GM18519 (cell line): ENCODE measurements around the gene ZDHHC12.
A peak's percentile ranks its signal among the peaks of the same experiment; 100 is the strongest.

Experiments used
- ATAC-seq: cut with Tn5 transposase; IDR thresholded peaks from one replicate; pipeline ENCODE4 v1.9.1; 2021; ENCODE audit warnings: mild to moderate bottlenecking, moderate library complexity; ENCODE audit not compliant: unreplicated experiment, low FRiP score

Gene ZDHHC12

GRCh38 chr9:128723866-128724743, at the start of gene ZDHHC12:
Gene ZDHHC12, minus strand, starts transcription at chr9:128724127. Its CDS starts 34 bp downstream, at chr9:128724093.
- ATAC-seq = peak; percentile 81

- no peak for ATAC-seq
Measured at GRCh38 chr9:128773049-128773448, 49.1 kb upstream of the ZDHHC12 start.

DNA sequence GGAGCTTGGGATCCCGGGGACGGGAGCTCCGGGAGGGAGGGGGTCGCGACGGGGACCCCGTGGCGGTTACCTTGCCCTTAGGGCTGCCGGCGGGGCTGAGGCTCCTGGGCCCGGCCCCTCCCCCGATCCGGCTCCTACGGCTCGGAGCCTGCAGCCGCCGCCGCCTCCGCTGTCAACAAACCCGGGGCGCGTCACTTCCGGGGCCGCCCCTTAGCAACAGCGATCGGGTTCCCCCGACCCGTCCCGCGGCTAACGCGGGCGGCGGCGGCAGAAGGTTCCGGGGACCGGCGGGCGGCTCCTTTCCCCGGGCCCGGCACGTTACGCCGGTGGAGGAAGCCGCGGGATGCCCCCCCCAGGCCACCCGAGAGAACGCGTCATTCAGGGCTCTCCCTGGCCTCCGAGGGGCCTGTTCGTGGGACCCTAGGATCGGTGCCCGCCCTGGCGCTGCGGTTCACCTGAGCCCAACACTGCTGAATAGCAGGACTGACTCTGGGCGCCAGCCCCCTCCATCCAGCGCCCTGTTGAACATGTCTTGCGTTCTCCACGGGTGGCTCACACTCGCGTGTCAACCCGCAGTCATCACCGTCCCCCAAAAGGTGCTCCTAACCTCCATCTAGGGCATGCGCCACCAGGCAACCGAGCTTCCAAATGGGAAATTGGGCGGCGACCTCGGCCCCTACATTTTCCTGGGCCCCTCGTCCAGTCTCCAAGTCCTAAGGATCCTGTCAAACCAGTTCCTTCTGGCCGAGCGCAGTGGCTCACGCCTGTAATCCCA, 48.0 kb upstream of the ZDHHC12 start, which contains the start of gene ZER1:
ZER1 (minus strand) TSS at position 183 of the 775 bp plus-strand sequence. CDS start 16,362 bp downstream, outside the sequence.
- ATAC-seq = peak; percentile 62

- ATAC-seq = peak; percentile 13
Measured at GRCh38 chr9:128771094-128771721, 47.3 kb upstream of the ZDHHC12 start.

DNA sequence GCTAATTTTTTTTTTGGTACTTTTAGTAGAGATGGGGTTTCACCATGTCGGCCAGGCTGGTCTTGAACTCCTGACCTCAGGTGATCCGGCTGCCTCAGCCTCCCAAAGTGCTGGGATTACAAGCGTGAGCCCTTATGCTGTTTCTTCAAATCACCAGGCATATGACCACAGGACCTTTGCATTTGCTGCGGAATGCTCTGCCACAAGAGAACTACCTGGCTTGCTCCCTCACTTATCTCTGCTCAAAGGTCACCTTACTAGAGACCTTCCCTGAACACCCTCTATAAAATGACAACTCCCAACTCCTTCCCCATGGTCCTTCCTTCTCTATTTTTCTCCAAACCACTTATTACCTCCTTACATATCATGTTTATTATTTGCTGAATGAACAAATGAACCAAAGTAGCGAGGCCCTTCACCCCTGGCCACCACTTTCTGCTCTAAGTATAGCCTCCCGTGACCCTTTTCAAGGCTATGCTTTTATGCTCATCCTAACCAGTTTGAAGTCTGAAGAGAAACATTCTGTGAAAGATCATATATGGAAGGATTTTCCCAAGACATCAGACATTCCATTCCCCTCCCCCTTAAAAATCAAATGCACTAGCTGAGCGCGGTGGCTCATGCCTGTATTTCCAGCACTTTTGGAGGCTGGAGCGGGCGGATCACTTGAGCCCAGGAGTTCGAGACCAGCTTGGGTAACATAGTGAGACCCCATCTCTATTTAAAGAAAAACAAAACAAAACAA, 46.5 kb upstream of the ZDHHC12 start:
- no peak for ATAC-seq

DNA sequence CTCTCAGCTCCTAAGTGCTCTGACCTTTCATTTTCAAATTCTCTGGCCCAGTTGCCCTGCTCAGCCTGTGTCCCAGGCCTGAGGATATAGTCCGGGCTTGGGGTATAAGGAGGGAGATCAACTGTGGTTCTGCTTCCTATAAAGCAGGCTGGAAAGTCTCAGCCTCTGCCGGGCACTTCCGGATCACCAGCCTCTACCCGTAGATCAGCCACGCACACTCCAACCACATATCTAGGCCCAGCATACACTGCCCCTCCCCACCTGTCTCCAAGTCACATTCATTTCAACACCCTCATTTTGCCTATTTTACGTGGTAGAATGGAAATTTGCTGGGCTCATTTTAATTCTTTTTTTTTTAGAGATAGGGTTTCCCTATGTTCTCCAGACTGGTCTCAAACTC, 44.7 kb upstream of the ZDHHC12 start:
- no peak for ATAC-seq

DNA sequence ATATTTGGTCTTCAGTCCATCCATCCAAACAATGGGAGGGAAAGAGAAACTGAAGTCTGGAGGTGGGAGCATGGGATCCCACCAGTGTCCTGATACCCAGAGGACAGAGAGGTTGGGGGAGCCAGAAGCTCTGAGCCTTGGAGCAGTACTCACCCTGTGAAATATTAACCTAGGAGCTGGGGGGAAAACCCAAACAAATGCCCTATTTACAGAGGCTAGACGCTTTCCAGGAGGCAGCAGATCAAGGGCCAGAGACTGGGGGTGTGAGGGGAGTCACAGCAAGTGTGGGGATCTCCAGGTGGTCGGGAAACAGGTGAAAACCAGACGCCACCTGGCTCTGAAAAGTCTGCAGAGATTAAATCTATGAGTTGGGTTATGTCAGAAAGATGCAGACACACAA, 41.6 kb upstream of the ZDHHC12 start:
- ATAC-seq = no peak

- no peak for ATAC-seq
Measured at GRCh38 chr9:128764361-128764760, 40.4 kb upstream of the ZDHHC12 start.

GRCh38 chr9:128762671-128763449, 38.9 kb upstream of the ZDHHC12 start:
- ATAC-seq = no peak

- ATAC-seq = no peak
Measured at GRCh38 chr9:128757602-128758001, 33.7 kb upstream of the ZDHHC12 start.

DNA sequence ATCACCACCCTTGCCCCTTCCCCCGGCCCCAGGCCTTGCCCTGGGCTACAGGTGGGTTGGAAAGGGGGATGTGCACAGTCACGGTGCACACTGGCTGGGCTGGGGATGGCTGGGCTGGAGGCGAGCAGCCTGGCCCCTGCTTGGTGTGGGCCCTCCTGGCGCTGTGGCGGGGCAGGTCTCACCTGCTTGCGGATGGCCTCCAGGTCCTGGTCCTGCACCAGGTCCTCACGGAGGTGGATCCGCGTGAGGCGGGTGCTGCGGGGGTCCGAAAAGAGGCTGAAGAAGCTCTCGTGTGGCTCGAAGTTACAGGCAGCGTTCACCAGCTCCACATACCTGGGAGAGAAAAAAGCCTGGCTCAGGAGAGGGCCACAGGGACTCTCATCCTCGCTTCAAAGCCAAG, 29.7 kb upstream of the ZDHHC12 start:
- ATAC-seq = no peak

DNA sequence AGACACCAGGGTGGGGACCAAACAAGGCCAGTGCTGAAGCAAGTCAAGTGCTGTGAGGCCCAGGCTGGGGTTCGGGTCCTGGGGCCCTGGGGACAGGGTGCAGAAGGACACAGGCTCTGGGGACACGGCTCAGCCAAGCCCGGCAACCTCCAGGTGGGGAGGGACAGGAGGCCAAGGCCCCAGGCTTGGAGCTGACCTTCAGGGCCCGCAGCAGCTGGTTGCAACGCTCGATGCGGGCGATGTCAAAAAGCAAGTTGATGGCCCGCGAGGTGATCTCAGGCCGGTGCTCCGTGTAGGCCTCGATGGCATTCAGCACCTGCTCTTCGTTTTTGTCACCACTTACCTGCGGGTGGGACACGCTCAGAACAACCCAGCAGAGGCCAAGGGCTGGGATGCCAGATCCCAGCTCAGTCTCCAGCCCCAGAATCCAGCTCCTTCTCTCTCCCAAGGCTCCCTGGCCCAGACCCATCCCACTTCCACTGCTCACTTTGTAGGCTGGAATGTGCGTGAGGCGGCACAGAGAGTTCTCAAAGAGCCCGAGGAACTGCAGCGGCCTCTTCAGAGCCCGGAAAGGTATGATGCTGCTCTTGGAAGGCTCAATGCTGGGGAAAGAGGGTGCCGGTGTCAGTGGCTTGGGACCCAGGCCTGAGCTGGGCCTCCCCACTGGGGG, 27.1 kb upstream of the ZDHHC12 start:
- no peak for ATAC-seq

DNA sequence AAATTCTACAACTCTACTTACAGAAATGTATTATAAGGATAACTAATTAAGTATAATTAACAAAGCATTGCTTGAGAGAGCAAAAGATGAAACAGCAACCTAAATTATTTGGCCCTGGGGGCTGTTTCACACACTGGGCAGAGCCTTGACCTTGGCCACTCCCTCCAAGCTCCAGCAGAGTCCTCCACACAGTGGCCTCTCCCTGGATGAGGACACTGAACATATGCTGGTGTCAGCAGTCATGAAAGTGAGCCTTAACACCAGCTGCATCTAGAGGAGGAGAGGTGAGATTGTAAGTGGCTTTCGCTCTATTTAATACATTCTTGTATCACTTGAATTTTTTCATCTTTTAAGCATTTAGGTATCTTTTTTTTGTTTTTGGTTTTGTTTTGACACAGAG, 23.3 kb upstream of the ZDHHC12 start:
- no peak for ATAC-seq

DNA sequence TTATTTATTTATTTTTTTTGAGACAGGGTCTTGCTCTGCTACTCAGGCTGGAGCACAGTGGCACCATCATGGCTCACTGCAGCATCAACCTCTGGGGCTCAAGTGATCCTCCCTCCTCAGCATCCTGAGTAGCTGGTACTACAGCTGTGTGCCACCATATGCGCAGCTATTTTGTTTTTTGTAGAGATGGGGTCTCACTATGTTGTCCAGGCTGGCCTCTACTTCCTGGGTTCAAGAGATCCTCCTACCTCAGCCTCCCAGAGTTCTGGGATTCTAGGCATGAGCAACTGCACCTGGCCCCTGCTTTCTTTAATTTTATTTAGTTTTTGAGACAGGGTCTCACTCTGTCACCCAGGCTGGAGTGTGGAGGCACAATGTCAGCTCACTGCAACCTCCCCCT, 19.5 kb upstream of the ZDHHC12 start:
- no peak for ATAC-seq

- no peak for ATAC-seq
Measured at GRCh38 chr9:128742401-128742800, 18.5 kb upstream of the ZDHHC12 start.

- no peak for ATAC-seq
Measured at GRCh38 chr9:128735373-128735772, 11.4 kb upstream of the ZDHHC12 start.

DNA sequence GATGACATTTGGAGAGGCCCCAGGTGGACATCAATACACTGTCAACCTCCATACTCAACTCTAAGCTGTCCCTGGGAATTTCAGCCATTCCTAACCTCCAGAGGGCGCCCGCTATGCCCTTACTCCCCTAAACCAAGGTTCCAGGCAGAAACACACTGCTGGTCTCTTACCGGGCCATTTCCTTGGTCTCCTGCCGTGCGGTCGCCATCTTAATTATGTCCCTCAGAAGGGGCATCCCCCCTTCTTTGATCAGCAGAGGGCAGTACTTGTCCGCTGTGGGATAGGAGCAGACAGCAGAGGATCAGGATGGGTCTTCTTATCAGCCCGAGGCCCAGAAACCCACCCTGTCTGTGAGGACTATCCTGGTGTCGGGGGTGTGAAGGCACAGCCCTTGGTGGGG, 9.3 kb upstream of the ZDHHC12 start:
- ATAC-seq = no peak

DNA sequence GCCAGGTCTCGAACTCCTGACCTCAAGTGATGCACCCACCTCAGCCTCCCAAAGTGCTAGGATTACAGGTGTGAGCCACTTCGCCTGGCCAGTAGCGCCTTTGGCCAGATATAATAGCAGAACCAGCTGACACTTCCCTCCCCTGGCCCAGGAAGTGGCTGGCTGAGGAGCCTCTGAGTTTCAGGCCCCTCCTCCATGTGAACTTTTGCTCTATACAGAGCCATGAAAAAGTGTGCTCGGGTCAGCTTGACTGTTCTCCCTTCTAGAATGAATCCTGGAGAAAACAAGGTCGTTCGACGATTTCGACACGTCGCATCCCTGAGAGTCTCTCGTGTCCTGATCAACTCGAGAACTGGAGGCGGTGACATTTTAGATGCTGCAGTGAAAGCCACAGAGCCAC, 8.6 kb upstream of the ZDHHC12 start:
- ATAC-seq = no peak

DNA sequence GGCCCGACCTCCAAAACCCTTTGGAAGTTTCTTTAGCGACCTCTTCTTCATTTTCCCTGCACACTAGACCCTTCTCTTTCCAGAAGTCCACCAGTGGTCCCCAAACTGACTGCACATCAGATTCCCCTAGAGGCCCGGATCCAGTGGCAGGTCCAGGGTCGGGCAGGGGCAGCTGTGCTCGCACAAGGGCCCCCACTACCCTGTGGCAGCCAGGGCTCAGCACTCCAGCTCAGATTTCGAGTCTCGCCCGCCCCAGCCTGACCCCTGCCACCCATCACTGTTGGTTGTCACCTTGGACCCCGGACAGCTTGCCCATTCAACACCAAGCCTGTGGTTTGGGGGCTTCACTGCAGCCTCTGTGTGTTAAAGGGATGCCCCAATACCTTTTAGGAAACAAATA, 7.8 kb upstream of the ZDHHC12 start:
- ATAC-seq = no peak
